GM12801 (cell line): ENCODE measurements around the gene CEBPE.

Experiments
- TF ChIP-seq, protein P1 (sequence below): IDR thresholded peaks from one replicate; pipeline ENCODE4 v1.5.1; 2011; ENCODE audit warnings: control low read depth; ENCODE audit not compliant: insufficient read length; ENCODE audit errors: extremely low read depth

Gene CEBPE

DNA sequence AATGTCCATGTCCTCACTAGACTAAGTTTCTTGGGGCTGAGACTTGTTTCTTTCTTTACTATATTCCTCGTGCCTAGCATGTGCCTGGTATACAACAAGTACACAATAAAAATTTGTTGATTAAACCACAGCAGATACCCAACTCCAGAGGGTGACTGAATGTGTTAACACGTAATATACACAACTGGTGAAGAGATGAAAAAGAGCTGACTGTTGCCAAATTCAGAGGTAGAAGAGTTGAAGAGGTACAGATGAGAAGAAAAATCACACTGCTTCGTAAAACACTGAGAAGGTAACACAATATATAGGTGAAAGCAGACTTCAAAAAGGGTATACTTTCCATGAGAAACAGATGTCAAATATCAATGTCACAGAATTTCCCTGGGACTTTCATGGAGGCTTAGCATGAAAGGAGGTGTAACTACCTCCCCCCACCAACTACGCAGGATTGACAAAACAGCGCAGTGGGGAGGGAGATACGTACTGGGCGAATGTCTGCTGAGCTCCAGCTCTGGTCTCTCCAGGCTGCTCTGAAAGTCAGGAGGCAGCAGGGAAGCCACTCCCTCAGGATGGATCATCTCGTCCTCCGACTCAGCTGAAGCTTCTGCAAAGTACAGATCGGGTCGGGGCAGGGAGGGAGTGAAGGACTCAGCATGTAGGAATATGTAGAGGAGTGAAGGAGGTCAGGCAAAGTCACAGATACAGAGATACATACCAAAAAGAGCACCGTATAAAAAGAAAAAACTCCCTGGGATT, 29.4 kb downstream of the CEBPE start:
- TF ChIP-seq, protein P1, sequence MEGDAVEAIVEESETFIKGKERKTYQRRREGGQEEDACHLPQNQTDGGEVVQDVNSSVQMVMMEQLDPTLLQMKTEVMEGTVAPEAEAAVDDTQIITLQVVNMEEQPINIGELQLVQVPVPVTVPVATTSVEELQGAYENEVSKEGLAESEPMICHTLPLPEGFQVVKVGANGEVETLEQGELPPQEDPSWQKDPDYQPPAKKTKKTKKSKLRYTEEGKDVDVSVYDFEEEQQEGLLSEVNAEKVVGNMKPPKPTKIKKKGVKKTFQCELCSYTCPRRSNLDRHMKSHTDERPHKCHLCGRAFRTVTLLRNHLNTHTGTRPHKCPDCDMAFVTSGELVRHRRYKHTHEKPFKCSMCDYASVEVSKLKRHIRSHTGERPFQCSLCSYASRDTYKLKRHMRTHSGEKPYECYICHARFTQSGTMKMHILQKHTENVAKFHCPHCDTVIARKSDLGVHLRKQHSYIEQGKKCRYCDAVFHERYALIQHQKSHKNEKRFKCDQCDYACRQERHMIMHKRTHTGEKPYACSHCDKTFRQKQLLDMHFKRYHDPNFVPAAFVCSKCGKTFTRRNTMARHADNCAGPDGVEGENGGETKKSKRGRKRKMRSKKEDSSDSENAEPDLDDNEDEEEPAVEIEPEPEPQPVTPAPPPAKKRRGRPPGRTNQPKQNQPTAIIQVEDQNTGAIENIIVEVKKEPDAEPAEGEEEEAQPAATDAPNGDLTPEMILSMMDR = no peak

DNA sequence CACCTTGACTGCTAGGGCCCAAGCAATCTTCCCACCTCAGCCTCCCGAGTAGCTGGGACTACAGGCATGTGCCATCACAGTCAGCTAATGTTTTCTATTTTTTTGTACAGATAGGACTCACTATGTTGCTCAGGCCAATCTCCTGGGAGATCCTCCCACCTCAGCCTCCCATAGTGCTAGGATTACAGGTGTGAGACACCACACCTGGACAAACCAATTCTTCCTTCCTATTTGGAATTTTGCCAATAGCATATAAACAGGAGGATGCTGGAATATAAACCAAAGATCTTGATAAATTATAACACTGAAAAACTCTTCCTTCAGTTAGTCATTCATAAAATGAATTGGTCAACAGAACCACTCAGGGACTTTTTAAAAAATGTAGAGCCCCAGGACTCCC, 32.5 kb downstream of the CEBPE start:
- TF ChIP-seq, protein P1 = no peak

GRCh38 chr14:23085458-23085857, 33.6 kb downstream of the CEBPE start:
- TF ChIP-seq, protein P1 = no peak

- TF ChIP-seq, protein P1 = no peak
These were observed 38.6 kb downstream of the CEBPE start for GRCh38 chr14:23080474-23080873.

DNA sequence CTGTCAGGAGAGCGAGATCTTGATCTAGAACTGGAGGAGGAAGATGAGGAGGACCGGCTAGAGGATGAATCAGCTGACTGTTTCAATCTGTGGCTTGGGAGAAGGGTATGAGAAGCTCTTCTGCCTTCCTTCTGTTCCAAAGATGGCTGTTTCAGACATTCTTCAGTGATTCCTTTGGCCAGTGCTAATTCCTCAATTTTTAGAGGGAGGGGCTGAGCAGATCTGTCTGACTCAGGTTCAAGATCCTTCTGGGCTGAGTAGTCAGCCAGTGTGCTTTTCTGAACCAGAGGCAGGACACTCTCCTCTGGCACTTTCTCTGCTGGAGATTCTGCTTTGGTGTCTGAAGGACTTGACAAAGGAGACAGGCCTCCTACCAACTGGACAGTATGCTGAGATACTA, 39.3 kb downstream of the CEBPE start:
- TF ChIP-seq, protein P1 = no peak

- TF ChIP-seq, protein P1 = no peak
These were observed 40.4 kb downstream of the CEBPE start for GRCh38 chr14:23078692-23079116.

DNA sequence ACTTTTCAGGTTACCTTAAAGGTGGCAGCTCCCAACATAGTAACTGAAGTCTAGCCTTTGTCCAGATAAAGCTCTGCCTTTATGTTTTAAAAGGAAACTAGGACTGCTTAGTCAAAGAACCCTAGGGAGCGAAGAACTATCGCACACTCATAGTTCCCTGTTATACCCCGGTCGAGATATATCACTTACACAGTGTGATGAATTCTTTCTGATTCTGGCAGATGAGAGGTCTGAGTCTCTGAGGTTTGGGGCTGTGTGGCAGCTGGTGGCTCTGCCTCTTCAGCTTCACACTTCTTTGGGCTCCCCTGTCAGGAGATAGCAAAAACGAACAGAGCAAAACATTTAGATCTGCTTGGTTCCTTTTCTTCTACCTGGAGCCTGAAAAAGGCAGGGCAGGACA, 41.1 kb downstream of the CEBPE start:
- TF ChIP-seq, protein P1 = no peak
